A673 (cell line): ENCODE results near the gene ALDOC. TPM values are rescaled to one million over a fixed set of nuclear protein-coding genes. Genes with fewer than 3 reads are reported as not detected.

Source experiments
- BruUV-seq: library from RNA; stranded (reverse); fragments of 400-500 nt; replicated peaks from 2 replicates; lab custom pipeline; 2021; lab: Mats Ljungman, UMichigan
- CTCF ChIA-PET: fragments of 300-600 bp; sonication (Branson Sonifier 250); formaldehyde crosslinking; loops from one replicate; lab custom pipeline; 2022; ENCODE audit warnings: antibody characterized with exemption; lab: Charles Lee
- POLR2A ChIA-PET: fragments of 300-600 bp; sonication (Branson Sonifier 250); formaldehyde crosslinking; loops from one replicate; lab custom pipeline; 2022; ENCODE audit warnings: antibody characterized with exemption; ENCODE audit not compliant: low non-redundant PET; lab: Charles Lee
- DNase-seq: peaks from one replicate; pipeline ENCODE4 v3.0.0-alpha.2; 2015; ENCODE audit warnings: low spot score
- H3K27ac ChIP-seq: fragments of 200-600 bp; sonication (generic); 2 replicates; pipeline ENCODE4 v1.5.1; 2016; ENCODE audit warnings: mixed run types, low read depth, mild to moderate bottlenecking, mixed read lengths, antibody characterized with exemption, low read length; ENCODE audit not compliant: poor library complexity, severe bottlenecking
- H3K27me3 ChIP-seq: fragments of 200-600 bp; sonication (generic); replicated peaks from 2 replicates; pipeline ENCODE4 v1.6.1; 2017; ENCODE audit warnings: mixed run types, low read depth, mild to moderate bottlenecking, mixed read lengths, antibody characterized with exemption, low read length; ENCODE audit not compliant: insufficient read depth, poor library complexity
- H3K36me3 ChIP-seq: fragments of 200-600 bp; sonication (generic); 2 replicates; pipeline ENCODE4 v1.6.1; 2016; ENCODE audit warnings: mixed run types, mild to moderate bottlenecking, mixed read lengths, antibody characterized with exemption, low read length; ENCODE audit not compliant: insufficient read depth, poor library complexity, severe bottlenecking
- H3K4me1 ChIP-seq: fragments of 200-600 bp; sonication (generic); 2 replicates; pipeline ENCODE4 v1.6.1; 2017; ENCODE audit warnings: mixed run types, mild to moderate bottlenecking, mixed read lengths, antibody characterized with exemption, low read length; ENCODE audit not compliant: insufficient read depth, poor library complexity, severe bottlenecking
- H3K4me3 ChIP-seq: fragments of 200-600 bp; sonication (generic); 2 replicates; pipeline ENCODE4 v1.5.1; 2016; ENCODE audit warnings: low read depth, mixed run types, mild to moderate bottlenecking, mixed read lengths, low read length; ENCODE audit not compliant: poor library complexity, severe bottlenecking
- H3K9me3 ChIP-seq: fragments of 200-600 bp; sonication (generic); 2 replicates; pipeline ENCODE4 v1.6.1; 2016; ENCODE audit warnings: mixed run types, low read depth, mild to moderate bottlenecking, mixed read lengths, antibody characterized with exemption, low read length; ENCODE audit not compliant: poor library complexity, severe bottlenecking
- CTCF ChIP-seq: fragments of 300-800, 200-600 bp; sonication (generic); conservative IDR thresholded peaks from 2 replicates; pipeline ENCODE4 v1.5.1; 2017; ENCODE audit warnings: low read depth, mild to moderate bottlenecking, antibody characterized with exemption, low read length, moderate library complexity, mixed read lengths
- EZH2 ChIP-seq: fragments of 200-600 bp; sonication (generic); IDR thresholded peaks from 2 replicates; pipeline ENCODE4 v1.6.1; 2017; ENCODE audit warnings: borderline replicate concordance, low read depth, mild to moderate bottlenecking, mixed read lengths, antibody characterized with exemption, low read length; ENCODE audit not compliant: poor library complexity, severe bottlenecking
- intact Hi-C: fragments of 100-400 bp; cut with micrococcal nuclease; formaldehyde crosslinking; loops from one replicate; pipeline ENCODE4 v1.10.0; 2022; ENCODE audit not compliant: unreplicated experiment
- total RNA-seq: library from RNA; stranded (reverse); gene quantifications from 2 replicates; pipeline ENCODE4 v1.2.3, GENCODE V29; 2021

The ALDOC gene
- total RNA-seq, 1 experiment from 2014 or later: 9.7 TPM

- DNase-seq: no peak
- intact Hi-C loops: no loop called here
- POLR2A ChIA-PET: no interaction called here
- CTCF ChIA-PET: interaction anchor here (1.0 to 1.2 kb wide), 2 partner anchors 15 to 49 kb away, joined by 3 read pairs; no protein-coding TSS in a partner anchor
- peak overlapping the region; percentile 95 for H3K27ac ChIP-seq
- H3K4me3 ChIP-seq: peak overlapping the region; percentile 96
- H3K4me1 ChIP-seq: peaks cover 10% of the 10 kb centered on the region
- peaks cover 38% of the 10 kb centered on the region for H3K36me3 ChIP-seq
- no TSS peak for BruUV-seq
- no peaks in the 10 kb centered on the region for H3K27me3 ChIP-seq
- H3K9me3 ChIP-seq: no peaks in the 10 kb centered on the region
- TF ChIP-seq CTCF (no peak), EZH2 (no peak)
Observed at GRCh38 chr17:28597606-28598383, 21.1 kb upstream of the ALDOC start.

- no peak for DNase-seq
- no peak overlapping the region for H3K4me3 ChIP-seq
- POLR2A ChIA-PET: no interaction called here
- no peak overlapping the region for H3K27ac ChIP-seq
- BruUV-seq: TSS peak; percentile 14
- no peaks in the 10 kb centered on the region for H3K27me3 ChIP-seq
- H3K4me1 ChIP-seq: peaks cover under 1% of the 10 kb centered on the region
- no peaks in the 10 kb centered on the region for H3K9me3 ChIP-seq
- CTCF ChIA-PET: no interaction called here
- peaks cover 91% of the 10 kb centered on the region for H3K36me3 ChIP-seq
- TF ChIP-seq CTCF (no peak), EZH2 (no peak)
- intact Hi-C loops: no loop called here
Observed at GRCh38 chr17:28592260-28592659, 15.6 kb upstream of the ALDOC start.

- CTCF ChIA-PET: no interaction called here
- Histone ChIP-seq H3K36me3 (peaks cover 92% of the 10 kb centered on the region), H3K4me3 (no peak overlapping the region), H3K27ac (no peak overlapping the region), H3K27me3 (no peaks in the 10 kb centered on the region), H3K4me1 (no peaks in the 10 kb centered on the region), H3K9me3 (no peaks in the 10 kb centered on the region)
- POLR2A ChIA-PET: no interaction called here
- no peak for DNase-seq
- no TSS peak for BruUV-seq
- intact Hi-C loops: no loop called here
- TF ChIP-seq EZH2 (no peak), CTCF (no peak)
Observed at GRCh38 chr17:28585851-28586250, 9.2 kb upstream of the ALDOC start.
